HepG2 (cell line): ENCODE data around the gene UBC. TPM values are rescaled to one million over a fixed set of nuclear protein-coding genes. Genes with fewer than 3 reads are reported as not detected.
A peak's percentile ranks its signal among the peaks of the same experiment; 100 is the strongest.

Source experiments
- AGO2 ChIP-seq: fragments of 200-400 bp; formaldehyde crosslinking; optimal IDR thresholded peaks from 2 replicates; pipeline ENCODE3; 2017; ENCODE audit warnings: mild to moderate bottlenecking, low read depth, low read length, moderate library complexity
- FOXK2 ChIP-seq: fragments of 450-650 bp; IDR thresholded peaks from 2 replicates; pipeline ENCODE4 v1.6.1; 2016
- HES4 ChIP-seq: sonication (generic); formaldehyde crosslinking; IDR thresholded peaks from 2 replicates; pipeline ENCODE4 v1.9.0; 2021; ENCODE audit warnings: mild to moderate bottlenecking, missing genetic modification reagents, borderline replicate concordance
- PCBP1 ChIP-seq: fragments of 200-400 bp; formaldehyde crosslinking; IDR thresholded peaks from 2 replicates; pipeline ENCODE4 v1.6.1; 2017; ENCODE audit warnings: mild to moderate bottlenecking, low read depth, low read length, borderline replicate concordance
- REL ChIP-seq: sonication (generic); formaldehyde crosslinking; conservative IDR thresholded peaks from 2 replicates; pipeline ENCODE4 v1.8.0; 2022; ENCODE audit warnings: mild to moderate bottlenecking, missing genetic modification reagents, moderate library complexity
- SKI ChIP-seq: fragments of 450-650 bp; IDR thresholded peaks from one replicate; pipeline ENCODE4 v1.6.1; 2018; ENCODE audit warnings: mild to moderate bottlenecking; ENCODE audit not compliant: partially characterized antibody
- SPEN ChIP-seq: sonication (generic); formaldehyde crosslinking; IDR thresholded peaks from 2 replicates; pipeline ENCODE4 v1.5.1; 2020; ENCODE audit warnings: low read depth, mild to moderate bottlenecking, missing genetic modification reagents
- SRSF4 ChIP-seq: fragments of 200-400 bp; formaldehyde crosslinking; IDR thresholded peaks from one replicate; pipeline ENCODE4 v1.6.1; 2018; ENCODE audit warnings: mild to moderate bottlenecking, low read depth, low read length, moderate library complexity; ENCODE audit not compliant: poor library complexity, severe bottlenecking
- THAP7 ChIP-seq: sonication (generic); formaldehyde crosslinking; IDR thresholded peaks from 2 replicates; pipeline ENCODE4 v1.8.1; 2023; ENCODE audit warnings: mild to moderate bottlenecking, missing genetic modification reagents
- TMF1 ChIP-seq: sonication (generic); formaldehyde crosslinking; IDR thresholded peaks from 2 replicates; pipeline ENCODE4 v1.8.1; 2022; ENCODE audit warnings: low read depth, missing genetic modification reagents
- YY1 ChIP-seq: IDR thresholded peaks from 2 replicates; pipeline ENCODE4 v1.6.1; 2011; ENCODE audit warnings: low read length, low read depth, moderate library complexity, mild to moderate bottlenecking; ENCODE audit not compliant: insufficient read depth, insufficient replicate concordance
- ZBTB1 ChIP-seq: sonication (generic); formaldehyde crosslinking; IDR thresholded peaks from 2 replicates; pipeline ENCODE4 v1.4.0; 2020; ENCODE audit warnings: missing genetic modification reagents, borderline replicate concordance
- ZBTB2 ChIP-seq: sonication (generic); formaldehyde crosslinking; IDR thresholded peaks from 2 replicates; pipeline ENCODE4 v1.8.0; 2022; ENCODE audit warnings: low read depth, missing genetic modification reagents
- ZBTB49 ChIP-seq: sonication (generic); formaldehyde crosslinking; IDR thresholded peaks from 2 replicates; pipeline ENCODE4 v1.4.0; 2020; ENCODE audit warnings: missing genetic modification reagents, borderline replicate concordance
- ZNF180 ChIP-seq: sonication (generic); formaldehyde crosslinking; IDR thresholded peaks from 2 replicates; pipeline ENCODE4 v1.4.0; 2020; ENCODE audit warnings: low read depth, missing genetic modification reagents, borderline replicate concordance
- ZNF224 ChIP-seq: sonication (generic); formaldehyde crosslinking; IDR thresholded peaks from 2 replicates; pipeline ENCODE4 v1.5.0; 2020; ENCODE audit warnings: mild to moderate bottlenecking, missing genetic modification reagents
- ZNF225 ChIP-seq: sonication (generic); formaldehyde crosslinking; IDR thresholded peaks from 2 replicates; pipeline ENCODE4 v1.4.0; 2020; ENCODE audit warnings: mild to moderate bottlenecking, missing genetic modification reagents
- ZNF737 ChIP-seq: sonication (generic); formaldehyde crosslinking; IDR thresholded peaks from 2 replicates; pipeline ENCODE4 v1.5.0; 2020; ENCODE audit warnings: missing genetic modification reagents, mild to moderate bottlenecking, borderline replicate concordance
- ZNF749 ChIP-seq: sonication (generic); formaldehyde crosslinking; IDR thresholded peaks from 2 replicates; pipeline ENCODE4 v1.8.0; 2022; ENCODE audit warnings: mild to moderate bottlenecking, missing genetic modification reagents, moderate library complexity, borderline replicate concordance
- ZNF792 ChIP-seq: IDR thresholded peaks from 2 replicates; pipeline ENCODE4 v1.6.1; 2016
- ZNF879 ChIP-seq: sonication (generic); formaldehyde crosslinking; IDR thresholded peaks from 2 replicates; pipeline ENCODE4 v1.8.1; 2023; ENCODE audit warnings: missing genetic modification reagents
- polyA plus RNA-seq, 8 experiments: library from polyadenylated mRNA; depleted of rRNA in 3 of 8; stranded (reverse) in 7 of 8; unstranded in 1 of 8; fragments of >200 nt; fragmentation: Illumina TruSeq in 4 of 8; extraction: Trizol in 4 of 8; gene quantifications; 2 replicates each; pipeline versions ENCODE4 v1.2.1 to v1.2.3, GENCODE V29; 2011 to 2016; ENCODE audit warnings: low read depth in 4 of 8, missing spikeins in 1 of 8, mixed read lengths in 1 of 8; ENCODE audit not compliant: insufficient read depth in 1 of 8
- total RNA-seq, 5 experiments: library from RNA; depleted of rRNA; stranded (reverse); fragments of >200 nt; fragmentation: Illumina TruSeq; extraction: Trizol; gene quantifications; 2 replicates each; pipeline ENCODE4 v1.2.3, GENCODE V29; 2016; ENCODE audit warnings: low read depth in 1 of 5
- TF ChIP-seq, protein P1 (sequence below): sonication (generic); formaldehyde crosslinking; IDR thresholded peaks from 2 replicates; pipeline ENCODE4 v1.8.0; 2022; ENCODE audit warnings: mild to moderate bottlenecking, missing genetic modification reagents; ENCODE audit not compliant: insufficient replicate concordance

The UBC gene
- total and polyA plus RNA-seq, 2 of the 13 experiments (the other 11 are each of a cell fraction or from before 2014, with no cell fraction given), result 805 to 1,432 TPM

GRCh38 chr12:124863416-124864325 is 50.8 kb downstream of the UBC start, which contains the start of gene SCARB1 (continued):
- TF ChIP-seq HES4 (CRISPR knock-in tag), result peak; percentile 14; the same call in 1 of the 2 replicates
- no peak for TF ChIP-seq SRSF4
- peak; percentile 69 for TF ChIP-seq SPEN
- 0 out of 2 replicates have a peak, but pooled peaks have one; percentile 58 for TF ChIP-seq THAP7 (CRISPR knock-in tag)
- TF ChIP-seq AGO2, result peak; percentile 96
- TF ChIP-seq TMF1 (CRISPR knock-in tag), result 0 out of 2 replicates have a peak, but pooled peaks have one; percentile 19
- TF ChIP-seq ZNF792 (CRISPR knock-in tag), result peak; percentile 83
- TF ChIP-seq, protein P1, sequence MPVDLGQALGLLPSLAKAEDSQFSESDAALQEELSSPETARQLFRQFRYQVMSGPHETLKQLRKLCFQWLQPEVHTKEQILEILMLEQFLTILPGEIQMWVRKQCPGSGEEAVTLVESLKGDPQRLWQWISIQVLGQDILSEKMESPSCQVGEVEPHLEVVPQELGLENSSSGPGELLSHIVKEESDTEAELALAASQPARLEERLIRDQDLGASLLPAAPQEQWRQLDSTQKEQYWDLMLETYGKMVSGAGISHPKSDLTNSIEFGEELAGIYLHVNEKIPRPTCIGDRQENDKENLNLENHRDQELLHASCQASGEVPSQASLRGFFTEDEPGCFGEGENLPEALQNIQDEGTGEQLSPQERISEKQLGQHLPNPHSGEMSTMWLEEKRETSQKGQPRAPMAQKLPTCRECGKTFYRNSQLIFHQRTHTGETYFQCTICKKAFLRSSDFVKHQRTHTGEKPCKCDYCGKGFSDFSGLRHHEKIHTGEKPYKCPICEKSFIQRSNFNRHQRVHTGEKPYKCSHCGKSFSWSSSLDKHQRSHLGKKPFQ (CRISPR knock-in tag), result no peak
- no peak for TF ChIP-seq ZNF737 (CRISPR knock-in tag)
- TF ChIP-seq ZBTB1 (CRISPR knock-in tag), result no peak
- peak; percentile 56; the same call in 1 of the 2 replicates for TF ChIP-seq ZBTB2 (CRISPR knock-in tag)
- no peak for TF ChIP-seq ZBTB49 (CRISPR knock-in tag)
- peak; percentile 72; the same call in 1 of the 2 replicates for TF ChIP-seq ZNF225 (CRISPR knock-in tag)
- no peak; the same call in 1 of the 2 replicates for TF ChIP-seq ZNF749
- TF ChIP-seq YY1, result peak; percentile 88
- TF ChIP-seq ZNF180 (CRISPR knock-in tag), result no peak
- peak; percentile 64 for TF ChIP-seq SKI
- peak; percentile 88 for TF ChIP-seq PCBP1
- 0 out of 2 replicates have a peak, but pooled peaks have one; percentile 44 for TF ChIP-seq ZNF879 (CRISPR knock-in tag)
- no peak for TF ChIP-seq ZNF224
- TF ChIP-seq REL (CRISPR knock-in tag), result peak; percentile 79; the same call in 1 of the 2 replicates
- TF ChIP-seq FOXK2, result no peak
